ENCODE measurements around the gene PHACTR1.

DNA sequence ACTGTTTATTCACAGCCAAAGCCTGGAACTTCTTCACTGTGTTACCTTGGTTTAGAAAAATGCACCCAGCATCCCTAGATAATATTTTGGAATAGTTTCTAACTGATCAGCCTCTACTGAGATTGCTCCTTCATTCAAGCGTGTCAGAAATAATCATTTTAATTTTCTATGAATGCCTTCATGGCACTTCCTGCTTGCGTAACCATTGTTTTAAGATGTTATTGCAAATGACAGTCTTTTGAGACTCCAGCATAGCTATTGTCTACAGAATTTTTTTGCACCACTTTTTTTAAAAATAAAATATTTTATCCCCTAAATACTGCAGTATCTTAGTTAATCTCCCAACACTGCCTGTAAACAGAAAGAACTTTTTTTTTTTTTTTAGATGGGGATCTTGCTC is 213.1 kb downstream of the PHACTR1 start:
- TF ChIP-seq, protein P1, sequence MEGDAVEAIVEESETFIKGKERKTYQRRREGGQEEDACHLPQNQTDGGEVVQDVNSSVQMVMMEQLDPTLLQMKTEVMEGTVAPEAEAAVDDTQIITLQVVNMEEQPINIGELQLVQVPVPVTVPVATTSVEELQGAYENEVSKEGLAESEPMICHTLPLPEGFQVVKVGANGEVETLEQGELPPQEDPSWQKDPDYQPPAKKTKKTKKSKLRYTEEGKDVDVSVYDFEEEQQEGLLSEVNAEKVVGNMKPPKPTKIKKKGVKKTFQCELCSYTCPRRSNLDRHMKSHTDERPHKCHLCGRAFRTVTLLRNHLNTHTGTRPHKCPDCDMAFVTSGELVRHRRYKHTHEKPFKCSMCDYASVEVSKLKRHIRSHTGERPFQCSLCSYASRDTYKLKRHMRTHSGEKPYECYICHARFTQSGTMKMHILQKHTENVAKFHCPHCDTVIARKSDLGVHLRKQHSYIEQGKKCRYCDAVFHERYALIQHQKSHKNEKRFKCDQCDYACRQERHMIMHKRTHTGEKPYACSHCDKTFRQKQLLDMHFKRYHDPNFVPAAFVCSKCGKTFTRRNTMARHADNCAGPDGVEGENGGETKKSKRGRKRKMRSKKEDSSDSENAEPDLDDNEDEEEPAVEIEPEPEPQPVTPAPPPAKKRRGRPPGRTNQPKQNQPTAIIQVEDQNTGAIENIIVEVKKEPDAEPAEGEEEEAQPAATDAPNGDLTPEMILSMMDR (conservative IDR thresholded peaks at IDR 0.05 in 1 of 2, IDR thresholded peaks at IDR 0.05 in 1 of 2; ENCODE audit: low read depth in 1 of 2, low read length in 2 of 2): no peak
- no peak for TF ChIP-seq EZH2 (IDR thresholded peaks at IDR 0.05; ENCODE audit: low read length, missing control alignments)

Measured in fibroblast of lung (primary cell).